Tibial artery (tissue), 4 donors: Measurements from ENCODE around the gene ANKRD18A.
"Not testable (repeated sequence)": the region's sequence is repeated elsewhere in the genome, so short reads cannot be mapped to it uniquely, and the experiment has no call there.

Source experiments
- DNase-seq, 2 donors: peaks; one replicate each; pipeline ENCODE4 v3.0.0-alpha.2; 2019
- H3K27ac ChIP-seq, 2 donors: fragments of 200-600 bp; sonication (generic) in 1 of 2; 1 replicate in 1 of 2; 2 replicates in 1 of 2; pipeline ENCODE4 v1.5.1; 2018 to 2019; ENCODE audit warnings: mild to moderate bottlenecking in 1 of 2
- H3K27me3 ChIP-seq, 2 donors: fragments of 200-600 bp; sonication (generic) in 1 of 2; one replicate each; pipeline versions ENCODE4 v1.5.1 to v1.6.0; 2016 to 2019
- H3K36me3 ChIP-seq, 3 donors: fragments of 200-600 bp; sonication (generic) in 2 of 3; one replicate each; pipeline ENCODE4 v1.5.1; 2016 to 2019; ENCODE audit warnings: mild to moderate bottlenecking in 2 of 3
- H3K4me1 ChIP-seq, 4 donors: fragments of 200-600 bp; sonication (generic) in 2 of 4; 1 replicate in 3 of 4; 2 replicates in 1 of 4; pipeline ENCODE4 v1.5.1; 2016 to 2019
- H3K4me3 ChIP-seq, 2 donors: fragments of 200-600 bp; sonication (generic) in 1 of 2; 1 replicate in 1 of 2; 2 replicates in 1 of 2; pipeline ENCODE4 v1.5.1; 2018 to 2019; ENCODE audit warnings: mild to moderate bottlenecking in 2 of 2
- H3K9me3 ChIP-seq, 3 donors: fragments of 200-600 bp; sonication (generic) in 1 of 3; one replicate each; pipeline ENCODE4 v1.5.1; 2016 to 2019
- intact Hi-C: fragments of 100-400 bp; cut with DNase I; formaldehyde crosslinking; loops from one replicate; pipeline ENCODE4 v1.15.0; 2023; ENCODE audit warnings: low total_unique reads
- TF ChIP-seq, protein P1 (sequence below), 2 experiments: fragments of 200-600 bp in 1 of 2; fragments of 450-650 bp in 1 of 2; IDR thresholded peaks; one replicate each; pipeline ENCODE4 v1.5.1; 2017 to 2019; ENCODE audit warnings: antibody characterized with exemption in 2 of 2, mild to moderate bottlenecking in 1 of 2, moderate library complexity in 1 of 2

ANKRD18A gene

GRCh38 chr9:38622951-38623350, 2.6 kb upstream of the ANKRD18A start:
- Histone ChIP-seq H3K4me3 (no peak overlapping the region), H3K36me3 (no peaks in the 10 kb centered on the region), H3K27me3 (peaks cover 0 to 40% of the 10 kb centered on the region in 2 donors), H3K9me3 (peaks cover 0 to 26% (median 14%) of the 10 kb centered on the region in 3 donors), H3K27ac (no peak overlapping the region), H3K4me1 (peaks cover 0 to 29% (median 28%) of the 10 kb centered on the region in 4 donors)
- intact Hi-C loops = no loop called here
- DNase-seq = no peak
- TF ChIP-seq, protein P1, sequence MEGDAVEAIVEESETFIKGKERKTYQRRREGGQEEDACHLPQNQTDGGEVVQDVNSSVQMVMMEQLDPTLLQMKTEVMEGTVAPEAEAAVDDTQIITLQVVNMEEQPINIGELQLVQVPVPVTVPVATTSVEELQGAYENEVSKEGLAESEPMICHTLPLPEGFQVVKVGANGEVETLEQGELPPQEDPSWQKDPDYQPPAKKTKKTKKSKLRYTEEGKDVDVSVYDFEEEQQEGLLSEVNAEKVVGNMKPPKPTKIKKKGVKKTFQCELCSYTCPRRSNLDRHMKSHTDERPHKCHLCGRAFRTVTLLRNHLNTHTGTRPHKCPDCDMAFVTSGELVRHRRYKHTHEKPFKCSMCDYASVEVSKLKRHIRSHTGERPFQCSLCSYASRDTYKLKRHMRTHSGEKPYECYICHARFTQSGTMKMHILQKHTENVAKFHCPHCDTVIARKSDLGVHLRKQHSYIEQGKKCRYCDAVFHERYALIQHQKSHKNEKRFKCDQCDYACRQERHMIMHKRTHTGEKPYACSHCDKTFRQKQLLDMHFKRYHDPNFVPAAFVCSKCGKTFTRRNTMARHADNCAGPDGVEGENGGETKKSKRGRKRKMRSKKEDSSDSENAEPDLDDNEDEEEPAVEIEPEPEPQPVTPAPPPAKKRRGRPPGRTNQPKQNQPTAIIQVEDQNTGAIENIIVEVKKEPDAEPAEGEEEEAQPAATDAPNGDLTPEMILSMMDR (IDR thresholded peaks at IDR 0.05) = no peak

- DNase-seq = no peak
- TF ChIP-seq, protein P1 (IDR thresholded peaks at IDR 0.05) = no peak
- Histone ChIP-seq H3K4me3 (no peak overlapping the region), H3K4me1 (peaks cover 0 to 29% (median 28%) of the 10 kb centered on the region in 4 donors), H3K36me3 (no peaks in the 10 kb centered on the region), H3K27me3 (peaks cover 0 to 44% of the 10 kb centered on the region in 2 donors), H3K27ac (no peak overlapping the region), H3K9me3 (peaks cover 0 to 26% (median 14%) of the 10 kb centered on the region in 3 donors)
- intact Hi-C loops = no loop called here
Measured at GRCh38 chr9:38622288-38622674, 1.9 kb upstream of the ANKRD18A start.

DNA sequence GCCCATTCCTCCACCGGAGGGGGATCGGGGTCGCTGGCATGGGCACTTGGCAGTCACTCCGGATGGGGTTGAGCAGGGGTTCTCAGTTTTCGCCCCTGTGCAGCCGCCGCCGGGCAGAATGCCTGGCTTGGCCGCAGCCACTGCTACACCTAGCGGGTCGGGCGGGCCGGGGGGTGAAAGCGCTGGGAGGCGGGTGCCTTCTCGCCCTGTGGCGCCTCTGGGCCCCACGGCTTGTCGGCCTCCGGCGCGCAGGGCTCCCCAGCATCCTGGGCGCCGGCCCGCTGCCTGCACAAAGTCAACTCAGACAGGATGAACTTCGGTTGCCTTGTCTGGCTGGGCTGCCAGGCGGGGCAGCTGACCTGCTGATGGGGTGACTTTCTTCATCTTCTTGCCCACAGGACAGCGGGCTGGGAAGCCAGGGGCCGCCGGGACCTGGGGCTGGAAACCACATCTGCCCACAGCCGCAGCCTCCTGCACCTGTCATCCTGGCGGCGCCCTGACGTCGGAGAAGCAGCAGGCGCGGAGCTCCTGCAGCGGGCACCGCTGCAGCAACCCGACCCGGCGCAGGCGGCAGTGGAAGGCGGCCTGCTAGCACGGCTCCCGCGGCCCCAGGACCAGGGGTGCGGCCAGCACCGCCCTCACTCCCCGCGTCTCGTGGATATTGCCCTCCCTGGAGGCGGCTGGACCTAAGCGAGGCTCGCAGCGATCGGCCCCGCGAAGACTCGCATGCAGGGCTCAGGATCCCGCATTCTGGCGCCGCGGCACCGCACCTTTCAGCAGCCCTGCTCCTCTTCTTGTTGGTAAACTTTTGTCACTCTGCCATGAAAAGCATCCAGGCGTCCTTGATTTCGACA, 1.3 kb upstream of the ANKRD18A start:
- peak overlapping the region in 1 of 2 donors; percentile 49 for H3K4me3 ChIP-seq
- H3K4me1 ChIP-seq = peaks cover 0 to 29% (median 28%) of the 10 kb centered on the region in 4 donors
- peaks cover 0 to 48% of the 10 kb centered on the region in 2 donors for H3K27me3 ChIP-seq
- H3K9me3 ChIP-seq = peaks cover 0 to 20% (median 14%) of the 10 kb centered on the region in 3 donors
- no peaks in the 10 kb centered on the region for H3K36me3 ChIP-seq
- intact Hi-C loops = no loop called here
- TF ChIP-seq, protein P1 (IDR thresholded peaks at IDR 0.05) = no peak
- no peak for DNase-seq
- no peak overlapping the region for H3K27ac ChIP-seq

GRCh38 chr9:38619556-38620447, 594 bp downstream of the ANKRD18A start:
- peaks cover 0 to 50% of the 10 kb centered on the region in 2 donors for H3K27me3 ChIP-seq
- peaks cover 0 to 29% (median 28%) of the 10 kb centered on the region in 4 donors for H3K4me1 ChIP-seq
- H3K36me3 ChIP-seq = no peaks in the 10 kb centered on the region
- peaks cover 0 to 16% (median 12%) of the 10 kb centered on the region in 3 donors for H3K9me3 ChIP-seq
- peak overlapping the region; percentile 21 to 49 for H3K4me3 ChIP-seq
- TF ChIP-seq, protein P1 (IDR thresholded peaks at IDR 0.05) = no peak
- intact Hi-C loops = no loop called here
- no peak overlapping the region for H3K27ac ChIP-seq
- no peak for DNase-seq

DNA sequence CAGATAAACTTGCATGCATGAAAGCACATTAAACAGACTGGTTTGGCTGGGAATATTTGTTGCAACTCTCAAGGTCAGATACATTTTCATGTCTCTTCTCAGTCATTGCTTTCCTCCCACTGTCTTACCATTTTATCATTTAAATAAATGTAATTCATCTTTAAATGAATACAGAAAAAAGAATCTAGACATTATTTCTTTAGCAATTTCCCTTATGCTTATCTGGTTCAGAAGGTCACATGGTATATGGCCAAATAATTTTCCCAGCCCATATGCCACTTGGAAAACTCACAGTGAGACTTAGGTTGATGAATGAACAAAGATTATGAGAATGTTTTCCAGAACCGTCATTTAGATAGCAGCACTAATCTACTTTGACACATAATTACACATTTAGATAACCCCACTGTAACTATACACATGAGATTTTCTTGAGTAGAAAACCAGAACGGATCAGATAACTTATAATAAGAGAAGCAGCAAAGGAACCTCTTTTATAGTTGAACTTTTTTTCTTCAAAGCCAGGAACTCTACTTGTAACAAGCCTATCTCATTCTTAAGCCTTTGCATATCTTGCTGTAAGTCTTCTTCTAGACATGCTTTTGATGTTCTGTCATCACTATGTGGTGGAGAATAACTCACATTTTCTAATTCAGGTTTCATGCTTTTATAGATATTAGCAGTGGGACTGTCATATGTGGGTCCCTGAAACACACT, 22.2 kb downstream of the ANKRD18A start:
- intact Hi-C loops, H3K27me3 ChIP-seq, H3K36me3 ChIP-seq, H3K4me1 ChIP-seq, DNase-seq, H3K4me3 ChIP-seq, H3K9me3 ChIP-seq, H3K27ac ChIP-seq: not testable (repeated sequence)

DNA sequence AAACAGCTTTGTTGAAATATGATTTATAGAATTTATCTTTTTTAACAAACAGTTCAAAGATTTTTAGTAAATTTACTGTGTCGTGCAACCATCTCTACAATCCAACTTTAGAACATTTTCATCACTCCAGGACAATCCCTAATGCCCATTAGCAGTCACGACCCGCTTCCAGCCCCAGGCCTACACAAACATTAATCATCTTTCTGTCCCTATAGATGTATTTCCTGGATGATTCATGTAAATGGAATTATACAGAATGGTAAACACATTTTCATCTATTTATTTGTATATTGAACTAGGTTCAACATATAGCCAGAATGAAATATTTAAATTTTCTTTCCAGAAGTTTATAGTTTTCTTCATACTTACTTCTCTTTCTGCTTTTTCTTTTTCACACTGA, 25.3 kb downstream of the ANKRD18A start:
- H3K4me1 ChIP-seq, H3K4me3 ChIP-seq, H3K27me3 ChIP-seq, H3K9me3 ChIP-seq, H3K36me3 ChIP-seq, DNase-seq, intact Hi-C loops, H3K27ac ChIP-seq: not testable (repeated sequence)

DNA sequence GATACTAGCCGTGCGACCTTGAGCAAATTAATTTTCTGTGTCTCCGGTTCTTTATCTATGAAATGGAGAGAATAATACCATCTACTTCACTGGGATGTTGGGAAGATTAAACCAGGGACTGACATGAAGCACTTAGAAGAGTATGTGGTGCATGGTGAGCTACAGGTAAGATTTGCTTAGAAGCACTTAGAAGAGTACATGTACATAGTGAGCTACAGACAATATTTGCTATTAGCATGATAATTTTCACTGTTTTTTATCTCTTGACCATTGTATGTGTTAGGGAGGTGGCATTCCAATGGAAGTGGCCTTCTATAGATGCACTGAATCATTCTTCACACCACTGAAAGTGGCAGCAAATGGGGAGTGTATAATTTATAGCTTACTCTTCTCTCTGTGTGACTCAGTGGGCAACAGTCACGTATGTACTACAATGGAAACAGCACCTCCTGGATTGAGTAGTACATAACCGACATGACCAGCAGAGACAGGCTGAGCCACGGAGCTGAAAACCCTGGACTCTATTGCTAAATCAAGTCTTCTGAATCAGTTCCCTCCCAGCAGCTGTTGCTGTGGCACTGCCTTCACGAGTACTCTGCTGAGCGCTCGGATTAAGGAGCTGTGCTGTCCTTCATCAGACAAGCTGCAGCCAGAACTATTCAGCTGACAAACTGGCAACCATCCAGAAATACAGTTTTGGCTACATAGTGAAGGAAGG, 28.9 kb downstream of the ANKRD18A start:
- DNase-seq, H3K27ac ChIP-seq, H3K27me3 ChIP-seq, intact Hi-C loops, H3K9me3 ChIP-seq, H3K36me3 ChIP-seq, H3K4me3 ChIP-seq, H3K4me1 ChIP-seq: not testable (repeated sequence)

- H3K9me3 ChIP-seq, intact Hi-C loops, H3K4me1 ChIP-seq, H3K27ac ChIP-seq, DNase-seq, H3K27me3 ChIP-seq, H3K36me3 ChIP-seq, H3K4me3 ChIP-seq: not testable (repeated sequence)
Measured at GRCh38 chr9:38583765-38584164, 36.6 kb downstream of the ANKRD18A start.
